K562 (cell line): ENCODE measurements around the gene PLSCR3. TPM values are rescaled to one million over a fixed set of nuclear protein-coding genes. Genes with fewer than 3 reads are reported as not detected.

Experiments used
- BCLAF1 ChIP-seq, 2 experiments: fragments of 450-650 bp in 1 of 2; IDR thresholded peaks; 2 replicates each; pipeline ENCODE4 v1.6.1; 2011 to 2017; ENCODE audit warnings: low read depth in 2 of 2, antibody characterized with exemption in 1 of 2, borderline replicate concordance in 1 of 2, low read length in 1 of 2, mild to moderate bottlenecking in 1 of 2, mixed read lengths in 1 of 2; ENCODE audit not compliant: control insufficient read depth in 1 of 2
- BHLHE40 ChIP-seq: IDR thresholded peaks from 2 replicates; pipeline ENCODE4 v1.6.1; 2011; ENCODE audit warnings: low read length, improper control_type of control experiment
- KDM5B ChIP-seq: fragments of 200-600 bp; sonication (generic); IDR thresholded peaks from 2 replicates; pipeline ENCODE4 v1.6.1; 2012; ENCODE audit warnings: low read depth, mild to moderate bottlenecking, moderate library complexity, low read length, control low read depth, inconsistent platforms; ENCODE audit not compliant: insufficient replicate concordance
- ZNF140 ChIP-seq: fragments of 250-450 bp; sonication (Bioruptor Pico); IDR thresholded peaks from 2 replicates; pipeline ENCODE4 v1.8.0; 2021; ENCODE audit warnings: moderate library complexity, mild to moderate bottlenecking, inconsistent platforms
- ZNF431 ChIP-seq: sonication (generic); formaldehyde crosslinking; IDR thresholded peaks from 2 replicates; pipeline ENCODE4 v1.8.0; 2022; ENCODE audit warnings: mild to moderate bottlenecking, missing genetic modification reagents
- ZNF644 ChIP-seq: fragments of 200-800 bp; sonication (Bioruptor generic); IDR thresholded peaks from 2 replicates; pipeline ENCODE4 v1.6.1; 2016; ENCODE audit warnings: low read depth, missing genetic modification characterization, missing compliant biosample characterization
- polyA plus RNA-seq, 8 experiments: library from polyadenylated mRNA; depleted of rRNA in 4 of 8; stranded (reverse) in 5 of 8; unstranded in 3 of 8; fragments of >200 nt; fragmentation: Nextera tagmentation in 2 of 8; fragmentation: Illumina TruSeq in 1 of 8; extraction: Ambion mirVana in 2 of 8; extraction: Trizol in 1 of 8; gene quantifications; 2 replicates each; pipeline versions ENCODE4 v1.2.1 to v1.2.3, GENCODE V29; 2011 to 2014; ENCODE audit warnings: inconsistent platforms in 1 of 8, missing spikeins in 1 of 8
- total RNA-seq, 7 experiments: library from RNA; depleted of rRNA in 6 of 7; stranded (reverse); fragments of >200 nt in 6 of 7; fragmentation: Illumina TruSeq in 2 of 7; extraction: Trizol in 2 of 7; gene quantifications; 2 replicates each; pipeline versions ENCODE4 v1.2.1 to v1.2.3, GENCODE V29; 2011 to 2021; ENCODE audit warnings: low replicate concordance in 1 of 7
- TF ChIP-seq, protein P1 (sequence below), 2 experiments: fragments of 450-650 bp; formaldehyde crosslinking in 1 of 2; IDR thresholded peaks; 2 replicates each; pipeline versions ENCODE4 v1.4.0 to v1.6.1; 2014 to 2020; ENCODE audit warnings: mild to moderate bottlenecking in 2 of 2, borderline replicate concordance in 1 of 2, low read depth in 1 of 2
- TF ChIP-seq, protein P2 (sequence below): fragments of 250-450 bp; sonication (Bioruptor Pico); IDR thresholded peaks from 2 replicates; pipeline ENCODE4 v1.8.0; 2022; ENCODE audit warnings: inconsistent platforms, mild to moderate bottlenecking, moderate library complexity, borderline replicate concordance
- TF ChIP-seq, protein P3 (sequence below): sonication (generic); formaldehyde crosslinking; IDR thresholded peaks from 2 replicates; pipeline ENCODE4 v1.8.1; 2023; ENCODE audit warnings: mild to moderate bottlenecking, missing genetic modification reagents

The PLSCR3 gene
- total and polyA plus RNA-seq, 9 of the 15 experiments (the other 6 are each of a cell fraction or from before 2014, with no cell fraction given), result 3.2 to 16.8 (median 4.5) TPM

- TF ChIP-seq, protein P1, sequence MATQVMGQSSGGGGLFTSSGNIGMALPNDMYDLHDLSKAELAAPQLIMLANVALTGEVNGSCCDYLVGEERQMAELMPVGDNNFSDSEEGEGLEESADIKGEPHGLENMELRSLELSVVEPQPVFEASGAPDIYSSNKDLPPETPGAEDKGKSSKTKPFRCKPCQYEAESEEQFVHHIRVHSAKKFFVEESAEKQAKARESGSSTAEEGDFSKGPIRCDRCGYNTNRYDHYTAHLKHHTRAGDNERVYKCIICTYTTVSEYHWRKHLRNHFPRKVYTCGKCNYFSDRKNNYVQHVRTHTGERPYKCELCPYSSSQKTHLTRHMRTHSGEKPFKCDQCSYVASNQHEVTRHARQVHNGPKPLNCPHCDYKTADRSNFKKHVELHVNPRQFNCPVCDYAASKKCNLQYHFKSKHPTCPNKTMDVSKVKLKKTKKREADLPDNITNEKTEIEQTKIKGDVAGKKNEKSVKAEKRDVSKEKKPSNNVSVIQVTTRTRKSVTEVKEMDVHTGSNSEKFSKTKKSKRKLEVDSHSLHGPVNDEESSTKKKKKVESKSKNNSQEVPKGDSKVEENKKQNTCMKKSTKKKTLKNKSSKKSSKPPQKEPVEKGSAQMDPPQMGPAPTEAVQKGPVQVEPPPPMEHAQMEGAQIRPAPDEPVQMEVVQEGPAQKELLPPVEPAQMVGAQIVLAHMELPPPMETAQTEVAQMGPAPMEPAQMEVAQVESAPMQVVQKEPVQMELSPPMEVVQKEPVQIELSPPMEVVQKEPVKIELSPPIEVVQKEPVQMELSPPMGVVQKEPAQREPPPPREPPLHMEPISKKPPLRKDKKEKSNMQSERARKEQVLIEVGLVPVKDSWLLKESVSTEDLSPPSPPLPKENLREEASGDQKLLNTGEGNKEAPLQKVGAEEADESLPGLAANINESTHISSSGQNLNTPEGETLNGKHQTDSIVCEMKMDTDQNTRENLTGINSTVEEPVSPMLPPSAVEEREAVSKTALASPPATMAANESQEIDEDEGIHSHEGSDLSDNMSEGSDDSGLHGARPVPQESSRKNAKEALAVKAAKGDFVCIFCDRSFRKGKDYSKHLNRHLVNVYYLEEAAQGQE (IDR thresholded peaks at IDR 0.05; ENCODE audit: borderline replicate concordance), result no peak
- TF ChIP-seq, protein P1 (CRISPR knock-in tag; IDR thresholded peaks at IDR 0.05; ENCODE audit: low read depth), result no peak
- no peak for TF ChIP-seq KDM5B
- no peak for TF ChIP-seq ZNF431 (CRISPR knock-in tag)
- TF ChIP-seq, protein P2, sequence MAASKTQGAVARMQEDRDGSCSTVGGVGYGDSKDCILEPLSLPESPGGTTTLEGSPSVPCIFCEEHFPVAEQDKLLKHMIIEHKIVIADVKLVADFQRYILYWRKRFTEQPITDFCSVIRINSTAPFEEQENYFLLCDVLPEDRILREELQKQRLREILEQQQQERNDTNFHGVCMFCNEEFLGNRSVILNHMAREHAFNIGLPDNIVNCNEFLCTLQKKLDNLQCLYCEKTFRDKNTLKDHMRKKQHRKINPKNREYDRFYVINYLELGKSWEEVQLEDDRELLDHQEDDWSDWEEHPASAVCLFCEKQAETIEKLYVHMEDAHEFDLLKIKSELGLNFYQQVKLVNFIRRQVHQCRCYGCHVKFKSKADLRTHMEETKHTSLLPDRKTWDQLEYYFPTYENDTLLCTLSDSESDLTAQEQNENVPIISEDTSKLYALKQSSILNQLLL (CRISPR knock-in tag), result no peak
- no peak for TF ChIP-seq ZNF644 (tag)
- no peak for TF ChIP-seq ZNF140 (CRISPR knock-in tag)
- no peak for TF ChIP-seq BCLAF1 (IDR thresholded peaks at IDR 0.05; ENCODE audit: borderline replicate concordance in 1 of 2, control insufficient read depth in 1 of 2, low read depth in 2 of 2, low read length in 1 of 2)
- peak; percentile 78 for TF ChIP-seq BHLHE40
- TF ChIP-seq, protein P3, sequence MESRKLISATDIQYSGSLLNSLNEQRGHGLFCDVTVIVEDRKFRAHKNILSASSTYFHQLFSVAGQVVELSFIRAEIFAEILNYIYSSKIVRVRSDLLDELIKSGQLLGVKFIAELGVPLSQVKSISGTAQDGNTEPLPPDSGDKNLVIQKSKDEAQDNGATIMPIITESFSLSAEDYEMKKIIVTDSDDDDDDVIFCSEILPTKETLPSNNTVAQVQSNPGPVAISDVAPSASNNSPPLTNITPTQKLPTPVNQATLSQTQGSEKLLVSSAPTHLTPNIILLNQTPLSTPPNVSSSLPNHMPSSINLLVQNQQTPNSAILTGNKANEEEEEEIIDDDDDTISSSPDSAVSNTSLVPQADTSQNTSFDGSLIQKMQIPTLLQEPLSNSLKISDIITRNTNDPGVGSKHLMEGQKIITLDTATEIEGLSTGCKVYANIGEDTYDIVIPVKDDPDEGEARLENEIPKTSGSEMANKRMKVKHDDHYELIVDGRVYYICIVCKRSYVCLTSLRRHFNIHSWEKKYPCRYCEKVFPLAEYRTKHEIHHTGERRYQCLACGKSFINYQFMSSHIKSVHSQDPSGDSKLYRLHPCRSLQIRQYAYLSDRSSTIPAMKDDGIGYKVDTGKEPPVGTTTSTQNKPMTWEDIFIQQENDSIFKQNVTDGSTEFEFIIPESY, result 0 out of 2 replicates have a peak, but pooled peaks have one; percentile 32
These were observed 16.5 kb upstream of the PLSCR3 start (continued) for GRCh38 chr17:7410634-7411426.
